SIG-M5 (cell line): ENCODE data around the gene SLFNL1.

ENCODE experiments used
- DNase-seq: peaks from one replicate; lab custom pipeline; 2025; lab: John Stamatoyannopoulos, UW

Gene SLFNL1

DNA sequence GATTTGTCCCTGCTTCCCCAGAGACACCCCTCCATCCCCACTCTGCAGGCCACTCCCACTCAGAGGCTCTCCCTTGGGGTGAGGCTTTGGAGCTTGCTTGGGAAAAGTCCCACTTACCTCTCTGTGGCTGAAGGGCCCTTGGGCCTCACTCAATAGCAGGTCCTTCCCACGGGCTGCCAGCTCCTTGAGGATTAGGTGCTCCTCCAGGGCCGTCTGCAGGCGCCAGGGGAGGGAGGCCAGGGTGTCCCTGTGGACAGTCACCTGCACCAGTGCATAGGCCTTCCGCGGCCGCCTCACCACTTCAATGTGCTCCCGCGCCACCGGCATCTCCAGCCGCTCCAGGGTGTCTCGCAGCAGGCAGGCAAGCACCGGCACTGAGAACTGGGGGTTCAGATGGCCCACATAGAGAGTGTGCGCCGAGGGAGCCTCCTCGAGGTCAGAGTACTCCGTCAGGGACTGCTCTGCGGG is 1.4 kb downstream of the SLFNL1 start:
- no peak for DNase-seq

DNA sequence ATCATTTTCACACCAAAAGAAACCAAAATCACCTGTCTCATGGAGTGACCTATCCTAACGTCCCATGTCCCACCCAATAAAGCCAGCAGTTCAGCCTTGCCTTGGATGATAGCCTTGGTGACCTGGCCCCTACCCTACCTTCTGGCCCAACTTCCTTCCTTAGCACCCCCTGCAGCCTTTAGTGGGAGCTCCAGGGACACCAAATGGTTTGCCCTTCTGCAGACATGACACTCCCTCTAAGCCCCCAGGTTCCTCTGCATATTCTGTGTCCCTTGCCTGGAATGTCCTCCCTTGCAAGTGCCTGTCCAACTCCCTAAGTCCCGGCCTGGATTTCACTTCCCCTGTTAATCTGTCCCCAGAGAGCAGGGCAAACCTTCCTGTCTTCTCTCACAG is 2.2 kb downstream of the SLFNL1 start:
- DNase-seq = no peak

- DNase-seq = no peak
Observed at GRCh38 chr1:41018018-41018410, 3.5 kb downstream of the SLFNL1 start.

DNA sequence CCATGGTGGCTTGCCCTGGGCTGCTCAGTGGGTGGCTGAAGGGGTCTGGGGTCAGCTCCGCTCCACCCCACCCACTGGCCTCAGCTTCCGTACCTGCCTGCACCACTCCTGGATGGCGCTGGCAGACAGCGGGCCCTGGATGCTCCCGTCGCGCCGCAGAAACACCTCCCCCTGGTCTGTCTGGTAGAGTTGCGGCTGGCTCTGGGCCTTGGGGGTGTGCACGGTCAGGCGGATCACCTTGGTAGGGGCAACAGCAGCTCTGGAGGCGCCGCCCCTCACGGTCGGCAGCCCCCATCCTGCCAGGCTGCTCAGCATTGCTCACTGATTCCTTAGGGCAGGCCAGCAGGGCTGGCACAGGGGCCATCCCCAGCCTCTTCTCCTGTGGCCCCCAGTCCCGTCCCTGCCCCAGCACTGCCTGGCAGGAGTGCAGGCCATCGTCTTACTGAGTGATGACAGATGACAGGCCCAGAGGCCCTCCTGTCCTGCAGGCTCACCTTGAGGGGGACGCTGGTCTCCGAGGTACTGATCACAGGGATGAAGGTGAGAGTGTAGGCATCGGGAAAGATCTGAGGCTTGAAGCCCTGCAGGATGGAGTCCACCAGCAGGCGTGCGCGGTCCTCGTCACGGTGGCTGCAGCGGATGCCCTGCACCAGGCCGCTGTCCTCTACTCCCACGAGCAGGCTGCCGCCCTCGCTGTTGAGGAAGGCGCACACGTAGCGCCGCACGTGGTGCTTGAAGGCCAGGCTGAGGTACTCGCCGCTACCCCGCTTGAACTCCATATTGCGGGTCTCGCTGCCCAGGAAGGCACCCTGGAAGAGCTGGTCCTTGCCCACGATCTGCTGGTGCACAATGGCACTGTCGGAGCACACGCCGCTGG is 4.1 kb downstream of the SLFNL1 start:
- DNase-seq = no peak

DNA sequence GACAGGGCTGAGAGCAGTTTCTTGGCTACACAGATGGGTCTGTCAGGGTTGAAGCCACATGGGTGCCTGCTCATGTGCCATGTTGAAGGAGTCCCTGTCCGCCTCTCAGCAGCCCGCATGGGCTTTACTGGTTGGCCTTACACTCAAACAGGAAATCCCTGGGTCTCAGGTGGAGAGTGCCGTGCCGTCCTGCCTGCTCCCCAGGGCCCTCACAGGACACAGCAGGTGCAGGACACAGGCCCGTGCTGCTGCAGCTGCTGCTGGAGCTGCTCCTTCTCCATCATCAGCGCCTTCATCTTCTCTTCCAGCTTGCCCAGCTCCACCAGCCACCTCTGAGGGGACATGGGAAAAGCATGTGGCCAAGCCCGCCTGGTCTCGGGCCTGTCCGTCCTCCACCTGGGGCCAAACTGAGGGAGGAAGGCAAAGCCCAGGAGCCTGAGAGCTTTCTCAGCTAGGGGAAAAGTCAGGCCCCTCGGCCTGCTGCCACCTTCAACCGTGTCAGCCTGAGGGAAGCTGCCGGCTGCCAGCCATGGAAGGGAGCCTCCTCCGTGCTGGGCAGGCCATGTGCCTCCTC is 5.5 kb downstream of the SLFNL1 start:
- DNase-seq = no peak

GRCh38 chr1:41015281-41015896 is 6.1 kb downstream of the SLFNL1 start:
- DNase-seq = no peak

GRCh38 chr1:41014871-41015270 is 6.7 kb downstream of the SLFNL1 start:
- DNase-seq = no peak

DNA sequence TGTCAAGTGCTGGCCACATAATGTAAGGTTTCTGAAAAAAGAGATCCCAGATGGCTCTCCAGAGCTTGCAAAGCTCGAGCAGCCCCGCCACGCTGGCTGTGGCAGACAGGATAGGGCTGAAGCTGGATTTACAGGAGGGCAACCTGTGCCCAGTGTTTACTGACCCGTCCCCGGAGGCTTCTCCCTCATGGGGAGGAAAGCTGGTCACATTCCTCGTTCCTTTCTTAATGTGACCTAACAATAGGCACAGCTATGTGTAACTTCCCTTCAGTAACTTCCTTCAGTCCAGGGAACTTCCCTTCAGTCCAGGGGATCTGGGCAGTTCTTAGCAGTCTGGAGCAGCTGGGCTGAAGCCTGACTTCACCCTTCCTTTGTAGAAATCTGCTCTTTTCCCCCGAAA is 7.7 kb downstream of the SLFNL1 start:
- DNase-seq = no peak

- no peak for DNase-seq
Observed at GRCh38 chr1:41013024-41013423, 8.5 kb downstream of the SLFNL1 start.

DNA sequence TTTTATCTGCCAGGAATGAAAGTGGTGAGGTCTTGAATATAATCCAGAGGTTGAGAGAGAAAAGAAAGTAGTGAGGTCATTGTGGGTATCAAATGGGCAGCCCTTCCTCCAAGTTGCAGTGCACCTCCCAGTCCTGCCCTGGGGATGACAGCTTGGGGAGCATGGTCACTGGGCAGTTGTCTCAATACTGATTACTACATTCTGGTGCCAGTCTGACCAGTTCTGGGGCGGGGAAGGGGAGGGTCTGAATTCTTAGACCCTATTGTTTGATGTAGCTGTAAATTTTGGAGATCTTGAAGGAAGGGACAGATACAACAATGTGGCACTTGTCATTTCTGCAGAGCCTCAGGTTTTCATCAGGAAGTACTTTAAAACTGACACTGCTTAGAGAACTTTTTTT is 11.2 kb downstream of the SLFNL1 start:
- DNase-seq = no peak

DNA sequence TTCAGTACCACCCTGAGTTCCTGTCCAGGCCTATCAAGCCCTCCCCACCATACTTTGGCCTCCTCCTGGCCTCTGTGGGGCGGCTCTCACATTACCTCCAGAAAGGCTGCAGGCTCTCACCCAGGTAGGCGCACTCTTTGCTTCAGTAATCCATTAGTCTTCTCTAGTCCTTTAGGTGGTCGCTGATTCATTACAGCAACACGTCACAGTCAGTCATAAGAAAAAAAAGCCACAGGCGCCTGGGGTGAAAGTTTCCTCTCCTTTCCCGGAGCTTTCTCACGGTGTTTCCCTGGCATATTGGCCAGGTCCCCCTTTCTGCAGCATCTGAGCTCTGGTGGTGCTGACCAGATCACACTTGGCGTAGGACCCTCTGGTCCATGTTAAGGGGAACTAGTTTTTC is 12.1 kb downstream of the SLFNL1 start:
- no peak for DNase-seq

GRCh38 chr1:41006942-41007865 is 14.3 kb downstream of the SLFNL1 start:
- DNase-seq = no peak

GRCh38 chr1:41005876-41006275 is 15.6 kb downstream of the SLFNL1 start:
- no peak for DNase-seq

GRCh38 chr1:41003640-41004220 is 17.8 kb downstream of the SLFNL1 start:
- DNase-seq = peak; percentile 88

- DNase-seq = no peak
Observed at GRCh38 chr1:41003127-41003639, 18.3 kb downstream of the SLFNL1 start.

DNA sequence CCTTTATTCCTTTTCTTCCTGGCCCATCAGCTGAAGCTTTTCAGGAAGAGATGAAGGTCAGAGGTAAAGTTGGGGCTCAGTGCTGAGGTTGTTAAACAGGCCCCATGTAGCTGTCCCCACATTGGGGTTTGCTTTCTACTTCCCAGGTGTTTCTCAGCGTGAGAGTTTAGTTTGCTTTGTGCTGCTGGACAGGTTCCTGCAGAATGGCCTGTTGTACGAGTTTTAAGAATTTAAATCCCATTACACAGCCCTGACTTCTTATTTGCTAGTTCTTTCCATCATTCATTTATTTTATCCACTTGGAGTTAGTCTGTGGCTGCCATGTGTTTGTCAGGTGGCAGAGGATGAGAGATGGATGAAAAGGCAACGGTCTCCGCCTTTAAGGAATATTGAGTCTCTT is 22.9 kb downstream of the SLFNL1 start:
- no peak for DNase-seq

GRCh38 chr1:40997096-40997495 is 24.4 kb downstream of the SLFNL1 start:
- DNase-seq = no peak

DNA sequence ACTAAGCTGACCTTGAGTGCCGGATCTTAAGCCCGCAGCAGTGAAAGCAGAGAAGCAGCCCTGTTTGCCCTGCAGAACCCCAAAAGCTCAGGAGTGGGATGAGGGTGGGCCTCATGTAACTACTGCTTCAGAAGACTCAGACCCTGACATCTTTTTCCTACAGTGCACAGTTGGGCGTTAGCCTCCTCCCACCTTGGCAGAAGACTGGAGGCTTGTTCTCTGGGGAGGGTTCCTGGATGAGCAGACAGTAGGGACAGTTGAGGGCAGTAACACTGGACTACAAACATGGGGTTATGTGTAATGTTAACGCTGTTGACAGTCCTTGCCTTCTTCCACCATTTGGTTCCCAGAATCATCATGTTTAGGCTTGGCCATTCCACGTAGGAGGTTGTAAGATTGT is 32.5 kb downstream of the SLFNL1 start:
- no peak for DNase-seq

DNA sequence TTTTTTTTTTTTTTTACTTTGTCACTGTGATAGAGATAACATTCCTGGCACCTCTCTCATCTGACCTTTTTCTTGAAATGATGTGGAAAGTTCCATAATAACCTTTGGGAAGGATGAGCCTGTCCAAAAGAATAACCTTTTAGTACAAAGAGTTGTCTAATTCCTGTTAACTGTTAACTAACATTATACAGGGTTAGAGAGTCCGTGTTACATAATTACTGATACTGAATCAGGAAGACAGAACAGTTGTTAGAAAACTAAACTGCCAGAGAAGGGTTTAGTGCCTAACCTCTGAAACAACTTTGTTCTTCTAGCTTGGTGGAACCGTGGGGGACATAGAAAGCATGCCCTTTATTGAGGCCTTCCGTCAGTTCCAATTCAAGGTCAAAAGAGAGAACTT is 33.2 kb downstream of the SLFNL1 start:
- no peak for DNase-seq

DNA sequence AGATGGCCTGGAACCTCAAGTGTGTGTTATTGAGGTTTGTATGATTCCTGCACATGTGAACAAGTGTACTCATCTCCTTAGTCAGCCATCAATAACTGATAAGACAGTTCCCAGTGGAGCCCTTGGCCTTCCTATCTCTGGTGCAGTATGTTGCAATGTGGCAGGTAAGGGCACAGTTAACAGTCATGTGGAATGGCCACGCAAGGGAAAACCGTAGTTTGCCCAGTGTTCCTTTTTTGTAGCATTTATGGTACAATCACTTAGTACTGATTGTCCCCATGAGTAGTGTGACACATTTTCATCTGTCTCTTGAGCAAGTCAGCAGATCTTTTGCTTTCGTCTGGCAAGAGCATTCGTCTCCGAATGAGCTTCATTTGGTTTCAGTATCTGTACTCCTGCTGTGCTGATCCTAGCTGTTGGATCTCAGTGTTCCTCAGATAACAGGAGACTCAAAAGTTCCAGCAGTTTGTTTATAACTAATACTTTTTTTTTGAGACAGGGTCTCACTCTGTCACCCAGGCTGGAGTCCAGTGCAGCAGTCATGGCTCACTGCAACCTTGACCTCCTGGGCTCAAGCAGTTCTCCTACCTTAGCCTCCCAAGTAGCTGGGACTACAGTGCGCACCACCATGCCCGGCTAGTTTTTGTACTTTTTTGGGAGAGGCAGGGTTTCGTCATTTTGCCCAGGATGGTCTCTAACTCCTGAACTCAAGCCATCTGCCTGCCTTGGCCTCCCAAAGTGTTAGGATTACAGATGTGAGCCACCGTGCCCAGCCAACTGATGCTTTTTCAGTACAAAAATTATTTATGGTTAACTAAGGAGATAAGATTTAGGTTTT is 33.9 kb downstream of the SLFNL1 start:
- DNase-seq = no peak

DNA sequence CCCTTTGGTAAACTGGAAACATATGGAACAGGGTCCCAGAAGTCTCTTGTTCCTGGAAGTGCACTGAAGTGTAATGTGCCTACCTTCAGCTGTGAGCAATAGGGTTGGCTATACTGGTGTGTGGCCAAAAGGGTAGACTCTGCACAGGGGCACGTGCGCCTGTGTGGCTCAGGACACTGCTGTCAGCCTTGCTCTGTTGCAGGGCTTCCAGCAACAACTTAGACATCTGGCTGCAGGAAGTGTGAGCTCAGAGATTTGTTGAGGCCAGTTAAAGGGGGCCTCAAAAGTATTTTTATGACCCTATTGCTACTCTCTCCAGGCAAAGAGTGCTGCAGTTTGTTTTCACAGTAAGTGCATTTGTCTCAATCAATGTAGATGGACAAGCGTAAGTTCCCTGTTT is 34.6 kb downstream of the SLFNL1 start:
- no peak for DNase-seq
